ENCODE data around the gene RYR3.

RYR3 gene

GRCh38 chr15:33449810-33450209, 139.0 kb downstream of the RYR3 start:
- no peak for DNase-seq (ENCODE audit: low read depth in 2 of 2)

- no peak for DNase-seq (ENCODE audit: low read depth in 2 of 2)
These were observed 140.6 kb downstream of the RYR3 start for GRCh38 chr15:33451385-33451784.

GRCh38 chr15:33453761-33454160, 143.0 kb downstream of the RYR3 start:
- DNase-seq (ENCODE audit: low read depth in 2 of 2): no peak

- no peak for DNase-seq (ENCODE audit: low read depth in 2 of 2)
These were observed 143.6 kb downstream of the RYR3 start for GRCh38 chr15:33454346-33454745.

GRCh38 chr15:33454996-33455395, 144.2 kb downstream of the RYR3 start:
- no peak for DNase-seq (ENCODE audit: low read depth in 2 of 2)

GRCh38 chr15:33458421-33458820, 147.7 kb downstream of the RYR3 start:
- DNase-seq (ENCODE audit: low read depth in 2 of 2): no peak

- DNase-seq (ENCODE audit: low read depth in 2 of 2): no peak
These were observed 149.5 kb downstream of the RYR3 start for GRCh38 chr15:33460166-33460805.

GRCh38 chr15:33461671-33462070, 150.9 kb downstream of the RYR3 start:
- DNase-seq (ENCODE audit: low read depth in 2 of 2): no peak

GRCh38 chr15:33467146-33467815, 156.5 kb downstream of the RYR3 start:
- no peak for DNase-seq (ENCODE audit: low read depth in 2 of 2)

GRCh38 chr15:33467816-33468163, 157.0 kb downstream of the RYR3 start:
- no peak for DNase-seq (ENCODE audit: low read depth in 2 of 2)

- DNase-seq (ENCODE audit: low read depth in 2 of 2): no peak
These were observed 158.0 kb downstream of the RYR3 start for GRCh38 chr15:33468740-33469139.

GRCh38 chr15:33473005-33473404, 162.2 kb downstream of the RYR3 start:
- DNase-seq (ENCODE audit: low read depth in 2 of 2): no peak

- no peak for DNase-seq (ENCODE audit: low read depth in 2 of 2)
These were observed 162.9 kb downstream of the RYR3 start for GRCh38 chr15:33473714-33474113.

- no peak for DNase-seq (ENCODE audit: low read depth in 2 of 2)
These were observed 165.3 kb downstream of the RYR3 start for GRCh38 chr15:33476076-33476475.

GRCh38 chr15:33476908-33477307, 166.1 kb downstream of the RYR3 start:
- DNase-seq (ENCODE audit: low read depth in 2 of 2): no peak

GRCh38 chr15:33489335-33489734, 178.6 kb downstream of the RYR3 start:
- DNase-seq (ENCODE audit: low read depth in 2 of 2): no peak

GRCh38 chr15:33490703-33491102, 179.9 kb downstream of the RYR3 start:
- DNase-seq (ENCODE audit: low read depth in 2 of 2): no peak

- no peak for DNase-seq (ENCODE audit: low read depth in 2 of 2)
These were observed 181.8 kb downstream of the RYR3 start for GRCh38 chr15:33492434-33493052.

GRCh38 chr15:33494306-33494705, 183.5 kb downstream of the RYR3 start:
- no peak for DNase-seq (ENCODE audit: low read depth in 2 of 2)

GRCh38 chr15:33500432-33501195, 189.8 kb downstream of the RYR3 start:
- no peak for DNase-seq (ENCODE audit: low read depth in 2 of 2)

GRCh38 chr15:33503681-33504080, 192.9 kb downstream of the RYR3 start:
- no peak for DNase-seq (ENCODE audit: low read depth in 2 of 2)

GRCh38 chr15:33506781-33507296, 196.1 kb downstream of the RYR3 start:
- no peak for DNase-seq (ENCODE audit: low read depth in 2 of 2)
